CD4-positive, CD25-positive, alpha-beta regulatory T cell (primary cell): ENCODE results near the gene COL19A1. TPM values are rescaled to one million over a fixed set of nuclear protein-coding genes. Genes with fewer than 3 reads are reported as not detected.
A peak's percentile ranks its signal among the peaks of the same experiment; 100 is the strongest.
"Not testable (repeated sequence)": the region's sequence is repeated elsewhere in the genome, so short reads cannot be mapped to it uniquely, and the experiment has no call there.

Source experiments
- ATAC-seq, 2 donors: fragments of 150-1000 bp; cut with Tn5 transposase; one replicate each; pipeline ENCODE4 v1.10.0; 2021; ENCODE audit warnings: low read depth in 2 of 2, moderate number of reproducible peaks in 2 of 2, moderate library complexity in 1 of 2
- DNase-seq, 3 donors: peaks; one replicate each; pipeline versions ENCODE4 v3.0.0 to v3.0.0-alpha.2; 2012 to 2022; ENCODE audit warnings: mixed read lengths in 1 of 3
- H3K27ac ChIP-seq: one replicate; pipeline ENCODE4 v1.7.0; 2013; ENCODE audit warnings: mild to moderate bottlenecking, low read length; ENCODE audit not compliant: insufficient read depth, poor library complexity, severe bottlenecking
- H3K27me3 ChIP-seq: one replicate; pipeline ENCODE4 v1.7.0; 2013; ENCODE audit warnings: low read length; ENCODE audit not compliant: control insufficient read depth, insufficient read depth
- H3K36me3 ChIP-seq: one replicate; pipeline ENCODE4 v1.7.0; 2013; ENCODE audit warnings: mild to moderate bottlenecking, low read length, moderate library complexity; ENCODE audit not compliant: control insufficient read depth, insufficient read depth
- H3K4me1 ChIP-seq: 2 replicates; pipeline ENCODE4 v1.7.0; 2013; ENCODE audit warnings: mild to moderate bottlenecking, low read length; ENCODE audit not compliant: insufficient read depth, control insufficient read depth, poor library complexity, severe bottlenecking
- H3K4me3 ChIP-seq: one replicate; pipeline ENCODE4 v1.7.0; 2013; ENCODE audit warnings: low read depth, mild to moderate bottlenecking, low read length, moderate library complexity
- H3K9me3 ChIP-seq, 2 experiments: 1 replicate in 1 of 2; 2 replicates in 1 of 2; pipeline ENCODE4 v1.7.0; 2013; ENCODE audit warnings: low read length in 2 of 2, mild to moderate bottlenecking in 1 of 2, moderate library complexity in 1 of 2; ENCODE audit not compliant: control insufficient read depth in 2 of 2
- H3K27ac Mint-ChIP-seq, 3 donors: one replicate each; pipeline ENCODE4 v1.8.0; 2020 to 2022; ENCODE audit warnings: mild to moderate bottlenecking in 3 of 3, mixed read lengths in 3 of 3, moderate library complexity in 2 of 3
- H3K27me3 Mint-ChIP-seq: one replicate; pipeline ENCODE4 v1.8.0; 2022; ENCODE audit warnings: mild to moderate bottlenecking, mixed read lengths
- H3K36me3 Mint-ChIP-seq: one replicate; pipeline ENCODE4 v1.8.0; 2020; ENCODE audit warnings: mixed read lengths
- H3K4me1 Mint-ChIP-seq, 4 donors: one replicate each; pipeline ENCODE4 v1.8.0; 2020 to 2022; ENCODE audit warnings: mixed read lengths in 4 of 4, mild to moderate bottlenecking in 1 of 4
- H3K4me3 Mint-ChIP-seq, 4 donors: one replicate each; pipeline ENCODE4 v1.8.0; 2020 to 2022; ENCODE audit warnings: mild to moderate bottlenecking in 4 of 4, mixed read lengths in 4 of 4, moderate library complexity in 3 of 4
- H3K9me3 Mint-ChIP-seq, 7 donors: one replicate each; pipeline ENCODE4 v1.8.0; 2020 to 2022; ENCODE audit warnings: mixed read lengths in 7 of 7, mild to moderate bottlenecking in 3 of 7, moderate library complexity in 2 of 7
- polyA plus RNA-seq, 4 donors: library from polyadenylated mRNA; unstranded; fragments of 300-500 nt; fragmentation: Illumina TruSeq; gene quantifications; one replicate each; pipeline ENCODE4 v1.2.3, GENCODE V29; 2021
- total RNA-seq: library from RNA; stranded (reverse); gene quantifications from one replicate; pipeline ENCODE4 v1.2.3, GENCODE V29; 2022

Gene COL19A1
- total and polyA plus RNA-seq, 5 donors from 2014 or later, result 0.17 TPM; not detected in 4

- H3K36me3 Mint-ChIP-seq, result no peaks in the 10 kb centered on the region
- H3K4me3 Mint-ChIP-seq, result no peak overlapping the region
- Histone ChIP-seq H3K4me3 (no peak overlapping the region), H3K36me3 (no peaks in the 10 kb centered on the region), H3K27me3 (peaks cover 2% of the 10 kb centered on the region), H3K9me3 (no peaks in the 10 kb centered on the region), H3K4me1 (no peaks in the 10 kb centered on the region), H3K27ac (no peak overlapping the region)
- no peaks in the 10 kb centered on the region for H3K4me1 Mint-ChIP-seq
- ATAC-seq, result no peak
- DNase-seq, result no peak
- H3K27me3 Mint-ChIP-seq, result no peaks in the 10 kb centered on the region
- no peak overlapping the region for H3K27ac Mint-ChIP-seq
- no peaks in the 10 kb centered on the region for H3K9me3 Mint-ChIP-seq
Observed at GRCh38 chr6:69901361-69901760, 35.0 kb downstream of the COL19A1 start.

- Histone ChIP-seq H3K27ac (no peak overlapping the region), H3K4me3 (no peak overlapping the region), H3K36me3 (no peaks in the 10 kb centered on the region), H3K9me3 (no peaks in the 10 kb centered on the region), H3K4me1 (no peaks in the 10 kb centered on the region), H3K27me3 (no peaks in the 10 kb centered on the region)
- DNase-seq (no peak), ATAC-seq (no peak)
- Mint-ChIP-seq H3K4me3 (no peak overlapping the region), H3K9me3 (no peaks in the 10 kb centered on the region), H3K36me3 (no peaks in the 10 kb centered on the region), H3K4me1 (no peaks in the 10 kb centered on the region), H3K27ac (no peak overlapping the region), H3K27me3 (no peaks in the 10 kb centered on the region)
Observed at GRCh38 chr6:69907981-69908498, 41.7 kb downstream of the COL19A1 start.

GRCh38 chr6:69913361-69913760 is 47.0 kb downstream of the COL19A1 start:
- Histone ChIP-seq H3K36me3 (no peaks in the 10 kb centered on the region), H3K9me3 (no peaks in the 10 kb centered on the region), H3K27me3 (no peaks in the 10 kb centered on the region), H3K27ac (no peak overlapping the region), H3K4me1 (no peaks in the 10 kb centered on the region), H3K4me3 (no peak overlapping the region)
- H3K9me3 Mint-ChIP-seq, result peaks cover 0 to 2% (median 0%) of the 10 kb centered on the region in 7 donors
- no peak overlapping the region for H3K4me3 Mint-ChIP-seq
- no peaks in the 10 kb centered on the region for H3K27me3 Mint-ChIP-seq
- H3K36me3 Mint-ChIP-seq, result no peaks in the 10 kb centered on the region
- no peaks in the 10 kb centered on the region for H3K4me1 Mint-ChIP-seq
- no peak overlapping the region for H3K27ac Mint-ChIP-seq
- no peak for DNase-seq
- no peak for ATAC-seq

GRCh38 chr6:69914015-69914485 is 47.7 kb downstream of the COL19A1 start:
- no peaks in the 10 kb centered on the region for H3K4me1 ChIP-seq
- Mint-ChIP-seq H3K27me3 (no peaks in the 10 kb centered on the region), H3K36me3 (no peaks in the 10 kb centered on the region), H3K27ac (no peak overlapping the region), H3K4me3 (no peak overlapping the region), H3K4me1 (no peaks in the 10 kb centered on the region), H3K9me3 (peaks cover 0 to 2% (median 0%) of the 10 kb centered on the region in 7 donors)
- H3K9me3 ChIP-seq, result no peaks in the 10 kb centered on the region
- H3K27ac ChIP-seq, result no peak overlapping the region
- no peaks in the 10 kb centered on the region for H3K36me3 ChIP-seq
- DNase-seq, result no peak
- no peaks in the 10 kb centered on the region for H3K27me3 ChIP-seq
- ATAC-seq, result no peak
- H3K4me3 ChIP-seq, result no peak overlapping the region

- DNase-seq, result no peak
- no peak for ATAC-seq
- no peaks in the 10 kb centered on the region for H3K27me3 Mint-ChIP-seq
- no peaks in the 10 kb centered on the region for H3K36me3 Mint-ChIP-seq
- Histone ChIP-seq H3K4me1 (no peaks in the 10 kb centered on the region), H3K27ac (no peak overlapping the region), H3K36me3 (no peaks in the 10 kb centered on the region), H3K27me3 (no peaks in the 10 kb centered on the region), H3K9me3 (no peaks in the 10 kb centered on the region), H3K4me3 (no peak overlapping the region)
- H3K4me1 Mint-ChIP-seq, result no peaks in the 10 kb centered on the region
- H3K27ac Mint-ChIP-seq, result no peak overlapping the region
- H3K4me3 Mint-ChIP-seq, result no peak overlapping the region
- H3K9me3 Mint-ChIP-seq, result peaks cover 0 to 2% (median 0%) of the 10 kb centered on the region in 7 donors
Observed at GRCh38 chr6:69915346-69915745, 49.0 kb downstream of the COL19A1 start.

- H3K36me3 Mint-ChIP-seq, result no peaks in the 10 kb centered on the region
- H3K36me3 ChIP-seq, result no peaks in the 10 kb centered on the region
- ATAC-seq (peak in 1 of 2 donors; percentile 28), DNase-seq (peak in 1 of 3 donors; percentile 10)
- H3K27ac Mint-ChIP-seq, result no peak overlapping the region
- no peaks in the 10 kb centered on the region for H3K9me3 ChIP-seq
- H3K4me3 ChIP-seq, result no peak overlapping the region
- no peaks in the 10 kb centered on the region for H3K27me3 Mint-ChIP-seq
- no peaks in the 10 kb centered on the region for H3K27me3 ChIP-seq
- no peak overlapping the region for H3K27ac ChIP-seq
- H3K4me3 Mint-ChIP-seq, result no peak overlapping the region
- peaks cover 0 to 2% (median 0%) of the 10 kb centered on the region in 7 donors for H3K9me3 Mint-ChIP-seq
- H3K4me1 Mint-ChIP-seq, result no peaks in the 10 kb centered on the region
- no peaks in the 10 kb centered on the region for H3K4me1 ChIP-seq
Observed at GRCh38 chr6:69917834-69918233, 51.5 kb downstream of the COL19A1 start.

GRCh38 chr6:69918813-69919475 is 52.6 kb downstream of the COL19A1 start:
- no peaks in the 10 kb centered on the region for H3K4me1 ChIP-seq
- no peak overlapping the region for H3K4me3 Mint-ChIP-seq
- no peaks in the 10 kb centered on the region for H3K4me1 Mint-ChIP-seq
- DNase-seq, result no peak
- H3K27ac ChIP-seq, result no peak overlapping the region
- ATAC-seq, result no peak
- H3K9me3 Mint-ChIP-seq, result peaks cover 0 to under 1% (median 0%) of the 10 kb centered on the region in 7 donors
- H3K4me3 ChIP-seq, result no peak overlapping the region
- no peaks in the 10 kb centered on the region for H3K36me3 Mint-ChIP-seq
- no peaks in the 10 kb centered on the region for H3K27me3 ChIP-seq
- H3K27me3 Mint-ChIP-seq, result no peaks in the 10 kb centered on the region
- H3K27ac Mint-ChIP-seq, result no peak overlapping the region
- H3K36me3 ChIP-seq, result no peaks in the 10 kb centered on the region
- H3K9me3 ChIP-seq, result peaks cover 0 to 2% of the 10 kb centered on the region in 2 experiments

- not testable (repeated sequence) for H3K27ac Mint-ChIP-seq, ATAC-seq, H3K27me3 Mint-ChIP-seq, H3K4me1 ChIP-seq, H3K9me3 ChIP-seq, H3K9me3 Mint-ChIP-seq, H3K27ac ChIP-seq, H3K4me1 Mint-ChIP-seq, H3K27me3 ChIP-seq, H3K4me3 Mint-ChIP-seq, H3K4me3 ChIP-seq, DNase-seq, H3K36me3 ChIP-seq, H3K36me3 Mint-ChIP-seq
Observed at GRCh38 chr6:69921066-69921465, 54.7 kb downstream of the COL19A1 start.
